ENCODE measurements around the gene MET. TPM values are rescaled to one million over a fixed set of nuclear protein-coding genes. Genes with fewer than 3 reads are reported as not detected.
A peak's percentile ranks its signal among the peaks of the same experiment; 100 is the strongest.

The MET gene
- total RNA-seq, 4 donors from 2014 or later = 15.9 to 36.8 (median 28.7) TPM

- no peak for DNase-seq
- in situ Hi-C loops (cut with MboI; ENCODE audit: low sequenced_read_pairs in 4 of 4) (no loop called here), intact Hi-C loops (cut with DNase I; ENCODE audit: low total_unique reads) (no loop called here)
- Histone ChIP-seq H3K27ac (peak overlapping the region in 1 of 4 donors; percentile 56), H3K27me3 (no peaks in the 10 kb centered on the region), H3K4me1 (peaks cover 0 to under 1% of the 10 kb centered on the region in 2 donors), H3K9me3 (no peaks in the 10 kb centered on the region), H3K36me3 (peaks cover 0 to 18% of the 10 kb centered on the region in 2 donors), H3K4me3 (no peak overlapping the region)
- no peak for ATAC-seq
- no peak for TF ChIP-seq CTCF (IDR thresholded peaks at IDR 0.05 in 4 of 5, conservative IDR thresholded peaks at IDR 0.05 in 1 of 5)
- TF ChIP-seq POLR2A (IDR thresholded peaks at IDR 0.05) = no peak
These were observed 120.8 kb downstream of the MET start for GRCh38 chr7:116792813-116793212.

DNA sequence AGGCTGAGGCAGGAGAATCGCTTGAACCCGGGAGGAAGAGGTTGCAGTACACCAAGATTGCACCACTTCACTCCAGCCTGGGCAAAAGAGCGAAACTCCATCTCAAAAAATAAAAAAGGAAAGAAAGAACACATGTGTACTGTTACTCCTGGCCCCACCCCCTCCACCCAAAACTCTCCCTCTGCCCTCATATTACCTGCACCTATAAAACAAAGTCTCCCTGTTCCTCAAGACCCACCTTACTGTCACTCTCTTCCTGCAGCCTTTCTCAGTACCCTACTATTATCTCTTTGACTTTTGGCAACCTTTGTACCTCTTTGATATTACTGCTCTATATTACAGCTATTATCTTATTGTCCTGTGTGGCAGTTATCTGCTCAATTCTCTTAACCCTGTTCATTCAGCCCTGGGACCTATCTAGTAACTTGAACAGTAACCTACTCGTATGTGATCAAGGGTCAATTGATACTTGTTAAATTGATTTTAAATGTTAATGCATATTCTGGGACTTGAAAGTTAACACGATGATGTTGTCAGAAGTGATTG lies 121.9 kb downstream of the MET start:
- no peak for DNase-seq
- no peak overlapping the region for H3K4me3 ChIP-seq
- in situ Hi-C loops (cut with MboI; ENCODE audit: low sequenced_read_pairs in 4 of 4) = no loop called here
- H3K27me3 ChIP-seq = no peaks in the 10 kb centered on the region
- no peak for ATAC-seq
- TF ChIP-seq POLR2A (IDR thresholded peaks at IDR 0.05) (no peak), CTCF (IDR thresholded peaks at IDR 0.05 in 4 of 5, conservative IDR thresholded peaks at IDR 0.05 in 1 of 5) (no peak)
- intact Hi-C loops (cut with DNase I; ENCODE audit: low total_unique reads) = no loop called here
- H3K9me3 ChIP-seq = no peaks in the 10 kb centered on the region
- peak overlapping the region in 3 of 4 donors; percentile 9 to 45 (median 31) for H3K27ac ChIP-seq
- H3K36me3 ChIP-seq = peaks cover 0 to 18% of the 10 kb centered on the region in 2 donors
- H3K4me1 ChIP-seq = no peaks in the 10 kb centered on the region

GRCh38 chr7:116796471-116796870 lies 124.5 kb downstream of the MET start:
- no peak for DNase-seq
- intact Hi-C loops (cut with DNase I; ENCODE audit: low total_unique reads) = no loop called here

GRCh38 chr7:116797612-116798011 lies 125.6 kb downstream of the MET start:
- Histone ChIP-seq H3K4me3 (no peak overlapping the region), H3K4me1 (peaks cover 11 to 19% of the 10 kb centered on the region in 2 donors), H3K36me3 (peaks cover 0 to 12% of the 10 kb centered on the region in 2 donors), H3K27me3 (no peaks in the 10 kb centered on the region), H3K27ac (peak overlapping the region in 3 of 4 donors; percentile 1 to 13 (median 7)), H3K9me3 (no peaks in the 10 kb centered on the region)
- intact Hi-C loops (cut with DNase I; ENCODE audit: low total_unique reads) = no loop called here
- in situ Hi-C loops (cut with MboI; ENCODE audit: low sequenced_read_pairs in 4 of 4) = no loop called here
- DNase-seq (no peak), ATAC-seq (no peak)
- TF ChIP-seq CTCF (IDR thresholded peaks at IDR 0.05 in 4 of 5, conservative IDR thresholded peaks at IDR 0.05 in 1 of 5) (no peak), POLR2A (IDR thresholded peaks at IDR 0.05) (no peak)

More at GRCh38 chr7:116796471-116796870, 124.5 kb downstream of the MET start:
- in situ Hi-C loops (cut with MboI; ENCODE audit: low sequenced_read_pairs in 4 of 4) = no loop called here
- no peak for ATAC-seq
- H3K9me3 ChIP-seq = no peaks in the 10 kb centered on the region
- TF ChIP-seq POLR2A (IDR thresholded peaks at IDR 0.05) = no peak
- TF ChIP-seq CTCF (IDR thresholded peaks at IDR 0.05 in 4 of 5, conservative IDR thresholded peaks at IDR 0.05 in 1 of 5) = no peak
- peaks cover 8 to 14% of the 10 kb centered on the region in 2 donors for H3K4me1 ChIP-seq
- peaks cover 0 to 12% of the 10 kb centered on the region in 2 donors for H3K36me3 ChIP-seq
- no peaks in the 10 kb centered on the region for H3K27me3 ChIP-seq
- no peak overlapping the region for H3K4me3 ChIP-seq
- no peak overlapping the region for H3K27ac ChIP-seq

GRCh38 chr7:116798232-116798631 lies 126.2 kb downstream of the MET start:
- TF ChIP-seq CTCF (IDR thresholded peaks at IDR 0.05 in 4 of 5, conservative IDR thresholded peaks at IDR 0.05 in 1 of 5) (no peak), POLR2A (IDR thresholded peaks at IDR 0.05) (no peak)
- DNase-seq (no peak), ATAC-seq (no peak)
- Histone ChIP-seq H3K4me1 (peaks cover 18 to 25% of the 10 kb centered on the region in 2 donors), H3K4me3 (no peak overlapping the region), H3K27ac (peak overlapping the region in 2 of 4 donors; percentile 7 to 13), H3K36me3 (peaks cover 0 to 12% of the 10 kb centered on the region in 2 donors), H3K9me3 (no peaks in the 10 kb centered on the region), H3K27me3 (no peaks in the 10 kb centered on the region)
- intact Hi-C loops (cut with DNase I; ENCODE audit: low total_unique reads) = no loop called here
- in situ Hi-C loops (cut with MboI; ENCODE audit: low sequenced_read_pairs in 4 of 4) = no loop called here

Measured in gastrocnemius medialis (tissue), 4 donors.